Panc1 (cell line): ENCODE data around the gene SPOUT1. TPM values are rescaled to one million over a fixed set of nuclear protein-coding genes. Genes with fewer than 3 reads are reported as not detected.
"Not testable (repeated sequence)": the region's sequence is repeated elsewhere in the genome, so short reads cannot be mapped to it uniquely, and the experiment has no call there.

Source experiments
- ATAC-seq: fragments of 200-7000 bp; cut with Tn5 transposase; 2 replicates; pipeline ENCODE4 v1.9.1; 2020; ENCODE audit warnings: mild to moderate bottlenecking, moderate library complexity
- BruUV-seq: library from RNA; stranded (reverse); fragments of 400-500 nt; replicated peaks from 2 replicates; lab custom pipeline; 2021; lab: Mats Ljungman, UMichigan
- CTCF ChIA-PET: fragments of 300-600 bp; sonication (Branson Sonifier 250); formaldehyde crosslinking; loops from one replicate; lab custom pipeline; 2022; ENCODE audit warnings: antibody characterized with exemption; lab: Charles Lee
- POLR2A ChIA-PET: fragments of 300-600 bp; sonication (Branson Sonifier 250); formaldehyde crosslinking; loops from one replicate; lab custom pipeline; 2022; ENCODE audit warnings: antibody characterized with exemption; lab: Charles Lee
- DNase-seq: peaks from one replicate; pipeline ENCODE4 v3.0.0-alpha.2; 2010; ENCODE audit warnings: low read depth, low spot score
- H3K27ac ChIP-seq: 2 replicates; pipeline ENCODE4 v1.5.1; 2011; ENCODE audit warnings: mild to moderate bottlenecking, low read length, inconsistent platforms
- H3K27me3 ChIP-seq: fragments of 200-500 bp; sonication (Bioruptor generic); 2 replicates; pipeline ENCODE4 v1.6.0; 2014; ENCODE audit warnings: low read length, inconsistent platforms; ENCODE audit not compliant: control insufficient read depth, insufficient read depth
- H3K36me3 ChIP-seq: fragments of 200-500 bp; sonication (Bioruptor generic); 2 replicates; pipeline ENCODE4 v1.5.1; 2014; ENCODE audit warnings: inconsistent platforms, mild to moderate bottlenecking, low read length, moderate library complexity; ENCODE audit not compliant: control insufficient read depth, insufficient read depth
- H3K4me1 ChIP-seq: 2 replicates; pipeline ENCODE4 v1.5.1; 2011; ENCODE audit warnings: inconsistent platforms, mild to moderate bottlenecking, low read length, moderate library complexity; ENCODE audit not compliant: control insufficient read depth, insufficient read depth
- H3K4me3 ChIP-seq, 2 experiments: 2 replicates each; pipeline ENCODE4 v1.5.1; 2011 to 2012; ENCODE audit warnings: low read depth in 2 of 2, low read length in 2 of 2, mild to moderate bottlenecking in 2 of 2, inconsistent platforms in 1 of 2, moderate library complexity in 1 of 2
- H3K9me3 ChIP-seq: fragments of 200-500 bp; sonication (Bioruptor generic); 2 replicates; pipeline ENCODE4 v1.5.1; 2014; ENCODE audit warnings: low read depth, mild to moderate bottlenecking, inconsistent platforms, low read length, moderate library complexity; ENCODE audit not compliant: control insufficient read depth, insufficient read depth
- POLR2AphosphoS5 ChIP-seq: IDR thresholded peaks from 2 replicates; pipeline ENCODE4 v1.6.1; 2012; ENCODE audit warnings: mild to moderate bottlenecking, low read depth, low read length, moderate library complexity
- REST ChIP-seq, 2 experiments: IDR thresholded peaks; 2 replicates each; pipeline ENCODE4 v1.6.1; 2011 to 2012; ENCODE audit warnings: low read depth in 2 of 2, control low read depth in 1 of 2, low read length in 1 of 2, mild to moderate bottlenecking in 1 of 2, moderate library complexity in 1 of 2; ENCODE audit not compliant: insufficient read depth in 1 of 2
- SIN3A ChIP-seq: IDR thresholded peaks from 2 replicates; pipeline ENCODE4 v1.6.1; 2012; ENCODE audit warnings: low read depth, mild to moderate bottlenecking, low read length, moderate library complexity, borderline replicate concordance; ENCODE audit not compliant: insufficient read depth
- TCF7L2 ChIP-seq: IDR thresholded peaks from 2 replicates; pipeline ENCODE4 v1.6.1; 2011; ENCODE audit warnings: mild to moderate bottlenecking, low read depth, low read length, inconsistent platforms
- in situ Hi-C: cut with HindIII; loops from 2 replicates; pipeline ENCODE4 v1.10.0; 2016; ENCODE audit warnings: low sequenced_read_pairs, low pct_unique_long_range_greater_than_20kb
- intact Hi-C: fragments of 100-400 bp; cut with micrococcal nuclease; formaldehyde crosslinking; loops from one replicate; pipeline ENCODE4 v1.10.0; 2022; ENCODE audit not compliant: unreplicated experiment
- total RNA-seq: library from RNA; stranded (reverse); gene quantifications from one replicate; pipeline ENCODE4 v1.2.1, GENCODE V29; 2021; ENCODE audit not compliant: unreplicated experiment
- TF ChIP-seq, protein P1 (sequence below): fragments of 450-650 bp; IDR thresholded peaks from 2 replicates; pipeline ENCODE4 v1.5.1; 2017; ENCODE audit warnings: mild to moderate bottlenecking

The SPOUT1 gene
- total RNA-seq, 1 experiment from 2014 or later = 38.4 TPM

GRCh38 chr9:128846680-128847030, 17.1 kb upstream of the SPOUT1 start:
- no peak for ATAC-seq
- no TSS peak for BruUV-seq
- Histone ChIP-seq H3K36me3 (no peaks in the 10 kb centered on the region), H3K27ac (no peak overlapping the region), H3K4me1 (no peaks in the 10 kb centered on the region), H3K27me3 (no peaks in the 10 kb centered on the region), H3K9me3 (no peaks in the 10 kb centered on the region), H3K4me3 (no peak overlapping the region)
- POLR2A ChIA-PET = no interaction called here
- CTCF ChIA-PET = interaction anchor here (0.5 kb wide), 1 partner anchor 102 kb away, joined by 5 read pairs; no protein-coding TSS in a partner anchor
- DNase-seq = no peak
- no peak for TF ChIP-seq SIN3A
- no peak for TF ChIP-seq REST (IDR thresholded peaks at IDR 0.05; ENCODE audit: insufficient read depth in 1 of 2, low read depth in 2 of 2, low read length in 1 of 2)
- TF ChIP-seq, protein P1, sequence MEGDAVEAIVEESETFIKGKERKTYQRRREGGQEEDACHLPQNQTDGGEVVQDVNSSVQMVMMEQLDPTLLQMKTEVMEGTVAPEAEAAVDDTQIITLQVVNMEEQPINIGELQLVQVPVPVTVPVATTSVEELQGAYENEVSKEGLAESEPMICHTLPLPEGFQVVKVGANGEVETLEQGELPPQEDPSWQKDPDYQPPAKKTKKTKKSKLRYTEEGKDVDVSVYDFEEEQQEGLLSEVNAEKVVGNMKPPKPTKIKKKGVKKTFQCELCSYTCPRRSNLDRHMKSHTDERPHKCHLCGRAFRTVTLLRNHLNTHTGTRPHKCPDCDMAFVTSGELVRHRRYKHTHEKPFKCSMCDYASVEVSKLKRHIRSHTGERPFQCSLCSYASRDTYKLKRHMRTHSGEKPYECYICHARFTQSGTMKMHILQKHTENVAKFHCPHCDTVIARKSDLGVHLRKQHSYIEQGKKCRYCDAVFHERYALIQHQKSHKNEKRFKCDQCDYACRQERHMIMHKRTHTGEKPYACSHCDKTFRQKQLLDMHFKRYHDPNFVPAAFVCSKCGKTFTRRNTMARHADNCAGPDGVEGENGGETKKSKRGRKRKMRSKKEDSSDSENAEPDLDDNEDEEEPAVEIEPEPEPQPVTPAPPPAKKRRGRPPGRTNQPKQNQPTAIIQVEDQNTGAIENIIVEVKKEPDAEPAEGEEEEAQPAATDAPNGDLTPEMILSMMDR = no peak
- no peak for TF ChIP-seq TCF7L2
- no peak for TF ChIP-seq POLR2AphosphoS5
- intact Hi-C loops (no loop called here), in situ Hi-C loops (no loop called here)

DNA sequence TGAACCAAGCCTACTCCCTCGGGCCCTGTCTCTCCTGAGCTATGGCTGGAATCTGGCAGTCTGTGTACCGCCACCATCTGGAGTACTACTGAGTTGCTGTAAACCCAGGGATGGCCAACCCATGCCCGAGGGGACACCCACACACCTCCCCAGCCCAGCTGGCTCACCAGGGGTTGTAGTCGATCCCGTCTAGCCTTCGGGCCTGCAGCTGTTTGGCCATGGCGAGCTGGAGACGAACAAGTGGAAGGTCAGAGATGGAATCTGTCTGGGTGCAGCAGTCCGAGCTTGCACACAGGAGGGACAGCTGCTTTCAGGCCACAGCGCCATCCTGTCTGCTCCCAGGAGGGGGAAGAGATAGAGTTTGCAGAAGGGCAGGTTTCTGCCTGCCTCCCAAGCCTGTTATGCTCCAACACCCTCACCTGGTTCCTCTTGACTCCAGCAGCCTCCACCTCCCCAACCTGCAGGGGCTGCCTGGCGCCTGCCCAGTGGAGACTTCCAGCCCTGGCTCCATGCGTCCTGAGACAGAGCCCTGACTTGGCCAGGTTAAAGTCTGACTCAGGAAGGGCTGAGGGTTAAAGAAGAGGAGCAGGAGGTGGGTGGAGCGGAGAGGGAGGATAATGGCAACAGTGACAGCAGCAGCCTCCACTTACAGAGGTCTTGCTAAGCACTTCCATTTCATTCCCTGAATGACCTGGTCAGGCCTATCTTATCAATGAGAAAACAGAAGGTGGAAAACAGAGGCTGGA, 15.8 kb upstream of the SPOUT1 start:
- no peaks in the 10 kb centered on the region for H3K4me1 ChIP-seq
- CTCF ChIA-PET = no interaction called here
- H3K27me3 ChIP-seq = no peaks in the 10 kb centered on the region
- no peaks in the 10 kb centered on the region for H3K36me3 ChIP-seq
- TF ChIP-seq SIN3A = no peak
- TF ChIP-seq TCF7L2 = no peak
- TF ChIP-seq, protein P1 = no peak
- TF ChIP-seq POLR2AphosphoS5 = no peak
- no peak for TF ChIP-seq REST (IDR thresholded peaks at IDR 0.05; ENCODE audit: insufficient read depth in 1 of 2, low read depth in 2 of 2, low read length in 1 of 2)
- in situ Hi-C loops (no loop called here), intact Hi-C loops (no loop called here)
- DNase-seq (no peak), ATAC-seq (peak; percentile 77)
- BruUV-seq = no TSS peak
- no peaks in the 10 kb centered on the region for H3K9me3 ChIP-seq
- no peak overlapping the region for H3K27ac ChIP-seq
- POLR2A ChIA-PET = no interaction called here
- no peak overlapping the region for H3K4me3 ChIP-seq

DNA sequence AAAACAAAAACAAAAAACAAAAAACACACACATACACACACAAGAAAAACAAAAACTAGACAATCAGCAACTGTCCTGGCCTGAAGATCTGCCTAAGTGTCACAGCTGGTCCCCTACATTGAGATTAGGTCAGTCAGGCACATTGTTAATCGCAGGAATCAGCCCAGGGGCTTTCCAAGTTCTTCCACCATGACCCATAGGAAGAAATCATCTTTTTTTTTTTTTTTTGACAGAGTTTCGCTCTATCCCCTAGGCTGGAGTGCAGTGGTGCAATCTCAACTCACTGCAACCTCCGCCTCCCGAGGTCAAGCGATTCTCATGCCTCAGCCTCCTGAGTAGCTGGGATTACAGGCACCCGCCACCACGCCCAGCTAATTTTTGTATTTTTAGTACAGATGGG, 13.6 kb upstream of the SPOUT1 start:
- in situ Hi-C loops, BruUV-seq: not testable (repeated sequence)

More for the DNA sequence above, 13.6 kb upstream of the SPOUT1 start:
- intact Hi-C loops, CTCF ChIA-PET, H3K4me3 ChIP-seq, H3K36me3 ChIP-seq, H3K4me1 ChIP-seq, H3K27ac ChIP-seq, POLR2A ChIA-PET, H3K9me3 ChIP-seq, ATAC-seq, H3K27me3 ChIP-seq, DNase-seq: not testable (repeated sequence)
